A673 (cell line): ENCODE data around the gene CDH1.

Experiments used
- CTCF ChIP-seq: fragments of 300-800, 200-600 bp; sonication (generic); conservative IDR thresholded peaks from 2 replicates; pipeline ENCODE4 v1.5.1; 2017; ENCODE audit warnings: low read depth, mild to moderate bottlenecking, antibody characterized with exemption, low read length, moderate library complexity, mixed read lengths
- EZH2 ChIP-seq: fragments of 200-600 bp; sonication (generic); IDR thresholded peaks from 2 replicates; pipeline ENCODE4 v1.6.1; 2017; ENCODE audit warnings: borderline replicate concordance, low read depth, mild to moderate bottlenecking, mixed read lengths, antibody characterized with exemption, low read length; ENCODE audit not compliant: poor library complexity, severe bottlenecking

- TF ChIP-seq CTCF, result no peak
- TF ChIP-seq EZH2, result no peak
Measured at GRCh38 chr16:68768175-68768574, 31.1 kb downstream of the CDH1 start.
